Measurements from ENCODE around the gene POLR2L.

Gene POLR2L

DNA sequence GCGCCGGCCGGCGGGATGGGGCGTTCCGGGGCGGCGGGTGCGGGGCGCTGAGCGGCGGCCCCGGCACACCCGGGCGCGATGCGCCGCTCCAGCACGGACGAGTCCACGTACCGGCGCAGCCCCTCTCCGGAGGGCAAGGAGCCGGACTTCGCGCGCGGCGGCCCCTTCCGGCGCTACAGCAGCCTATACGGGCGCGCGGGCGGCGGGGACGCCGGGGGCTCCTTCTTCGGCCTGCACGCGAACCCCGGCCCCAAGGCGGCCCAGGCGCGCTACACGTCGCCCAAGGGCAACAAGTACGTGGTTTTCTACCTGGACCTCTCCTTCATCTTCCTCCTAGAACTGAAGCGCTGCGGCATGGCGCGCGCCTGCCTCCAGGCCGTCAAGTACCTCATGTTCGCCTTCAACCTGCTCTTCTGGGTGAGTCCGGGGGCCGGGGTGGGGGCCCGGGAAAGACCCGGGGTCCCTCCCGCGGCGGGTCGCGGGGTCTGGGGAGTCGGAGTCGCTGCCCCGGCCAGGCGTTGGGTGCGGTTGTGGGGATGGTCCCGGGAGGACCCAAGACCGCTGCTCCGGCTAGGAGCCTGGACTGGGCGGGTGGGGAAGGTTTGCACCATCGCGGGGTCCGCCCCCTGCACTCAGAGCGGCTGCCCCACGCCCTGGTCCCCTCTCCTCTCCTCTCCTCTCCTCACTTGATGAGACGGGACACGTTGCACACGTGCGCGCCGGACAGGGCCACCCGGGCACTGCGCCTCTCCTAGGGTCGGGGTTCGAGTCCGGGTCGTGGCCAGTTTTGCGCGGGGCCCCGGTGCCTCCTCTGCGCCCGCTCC lies 7.8 kb upstream of the POLR2L start:
- Histone ChIP-seq H3K4me2 (ENCODE audit: low read length) (no peak overlapping the region), H3K9me3 (ENCODE audit: control insufficient read depth, low read length) (no peaks in the 10 kb centered on the region), H3K4me1 (no peaks in the 10 kb centered on the region), H3K27me3 (ENCODE audit: control insufficient read depth, insufficient read depth, low read length) (no peaks in the 10 kb centered on the region), H3K27ac (no peak overlapping the region), H3K79me2 (no peaks in the 10 kb centered on the region), H2AFZ (no peak overlapping the region), H3K9ac (no peak overlapping the region), H3K36me3 (ENCODE audit: control insufficient read depth, insufficient read depth, low read length) (no peaks in the 10 kb centered on the region), H3K4me3 (ENCODE audit: low read depth, low read length) (no peak overlapping the region)
- TF ChIP-seq, protein P1, sequence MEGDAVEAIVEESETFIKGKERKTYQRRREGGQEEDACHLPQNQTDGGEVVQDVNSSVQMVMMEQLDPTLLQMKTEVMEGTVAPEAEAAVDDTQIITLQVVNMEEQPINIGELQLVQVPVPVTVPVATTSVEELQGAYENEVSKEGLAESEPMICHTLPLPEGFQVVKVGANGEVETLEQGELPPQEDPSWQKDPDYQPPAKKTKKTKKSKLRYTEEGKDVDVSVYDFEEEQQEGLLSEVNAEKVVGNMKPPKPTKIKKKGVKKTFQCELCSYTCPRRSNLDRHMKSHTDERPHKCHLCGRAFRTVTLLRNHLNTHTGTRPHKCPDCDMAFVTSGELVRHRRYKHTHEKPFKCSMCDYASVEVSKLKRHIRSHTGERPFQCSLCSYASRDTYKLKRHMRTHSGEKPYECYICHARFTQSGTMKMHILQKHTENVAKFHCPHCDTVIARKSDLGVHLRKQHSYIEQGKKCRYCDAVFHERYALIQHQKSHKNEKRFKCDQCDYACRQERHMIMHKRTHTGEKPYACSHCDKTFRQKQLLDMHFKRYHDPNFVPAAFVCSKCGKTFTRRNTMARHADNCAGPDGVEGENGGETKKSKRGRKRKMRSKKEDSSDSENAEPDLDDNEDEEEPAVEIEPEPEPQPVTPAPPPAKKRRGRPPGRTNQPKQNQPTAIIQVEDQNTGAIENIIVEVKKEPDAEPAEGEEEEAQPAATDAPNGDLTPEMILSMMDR (IDR thresholded peaks at IDR 0.05), result no peak

- Histone ChIP-seq H3K9ac (no peak overlapping the region), H3K4me1 (no peaks in the 10 kb centered on the region), H2AFZ (no peak overlapping the region), H3K4me3 (ENCODE audit: low read depth, low read length) (no peak overlapping the region), H3K4me2 (ENCODE audit: low read length) (no peak overlapping the region), H3K9me3 (ENCODE audit: control insufficient read depth, low read length) (no peaks in the 10 kb centered on the region), H3K27ac (no peak overlapping the region), H3K79me2 (no peaks in the 10 kb centered on the region), H3K36me3 (ENCODE audit: control insufficient read depth, insufficient read depth, low read length) (no peaks in the 10 kb centered on the region), H3K27me3 (ENCODE audit: control insufficient read depth, insufficient read depth, low read length) (no peaks in the 10 kb centered on the region)
- TF ChIP-seq, protein P1 (IDR thresholded peaks at IDR 0.05), result no peak
These were observed 6.9 kb upstream of the POLR2L start for GRCh38 chr11:849104-849824.

GRCh38 chr11:848380-848931 lies 6.1 kb upstream of the POLR2L start:
- Histone ChIP-seq H3K4me3 (ENCODE audit: low read depth, low read length) (no peak overlapping the region), H3K4me1 (no peaks in the 10 kb centered on the region), H3K79me2 (no peaks in the 10 kb centered on the region), H3K27me3 (ENCODE audit: control insufficient read depth, insufficient read depth, low read length) (no peaks in the 10 kb centered on the region), H3K4me2 (ENCODE audit: low read length) (no peak overlapping the region), H2AFZ (no peak overlapping the region), H3K36me3 (ENCODE audit: control insufficient read depth, insufficient read depth, low read length) (no peaks in the 10 kb centered on the region), H3K9me3 (ENCODE audit: control insufficient read depth, low read length) (no peaks in the 10 kb centered on the region), H3K27ac (no peak overlapping the region), H3K9ac (no peak overlapping the region)
- TF ChIP-seq, protein P1 (IDR thresholded peaks at IDR 0.05), result peak; percentile 61

DNA sequence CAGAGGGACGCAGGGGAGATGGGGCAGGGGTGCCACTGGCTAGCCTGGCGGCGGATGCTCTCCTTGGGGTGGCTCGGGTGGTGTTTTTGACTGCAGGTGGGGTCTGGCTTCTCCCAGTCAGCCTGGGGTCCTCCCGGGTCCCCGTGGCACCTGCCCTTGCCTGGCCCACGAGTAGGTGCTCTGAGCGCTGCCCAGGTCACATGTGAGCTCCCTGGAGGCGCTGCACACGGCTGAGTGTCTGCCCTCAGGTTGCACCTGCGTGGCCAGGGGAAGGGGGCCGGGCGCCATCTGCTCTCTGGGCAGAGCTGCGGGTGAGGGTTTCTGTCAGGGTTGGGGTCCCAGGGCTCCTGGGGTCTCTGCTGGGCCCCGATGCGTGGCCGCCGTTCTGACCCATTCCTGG lies 5.5 kb upstream of the POLR2L start:
- Histone ChIP-seq H3K9ac (no peak overlapping the region), H3K36me3 (ENCODE audit: control insufficient read depth, insufficient read depth, low read length) (no peaks in the 10 kb centered on the region)
- TF ChIP-seq, protein P1 (IDR thresholded peaks at IDR 0.05), result no peak

More for the DNA sequence above, 5.5 kb upstream of the POLR2L start:
- Histone ChIP-seq H3K4me2 (ENCODE audit: low read length) (no peak overlapping the region), H3K27ac (no peak overlapping the region), H3K27me3 (ENCODE audit: control insufficient read depth, insufficient read depth, low read length) (no peaks in the 10 kb centered on the region), H3K4me1 (no peaks in the 10 kb centered on the region), H3K9me3 (ENCODE audit: control insufficient read depth, low read length) (no peaks in the 10 kb centered on the region), H3K79me2 (no peaks in the 10 kb centered on the region), H3K4me3 (ENCODE audit: low read depth, low read length) (no peak overlapping the region), H2AFZ (no peak overlapping the region)

All from parathyroid adenoma (tissue), 2 donors.